CD4-positive, alpha-beta T cell treated with Interleukin-12 subunit alpha and Interleukin-12 subunit beta, for 1 hour (primary cell): Measurements from ENCODE around the gene CCDC127.
"Not testable (repeated sequence)": the region's sequence is repeated elsewhere in the genome, so short reads cannot be mapped to it uniquely, and the experiment has no call there.

ENCODE experiments used
- DNase-seq: peaks from one replicate; pipeline ENCODE4 v3.0.0-alpha.2; 2020

Gene CCDC127

DNA sequence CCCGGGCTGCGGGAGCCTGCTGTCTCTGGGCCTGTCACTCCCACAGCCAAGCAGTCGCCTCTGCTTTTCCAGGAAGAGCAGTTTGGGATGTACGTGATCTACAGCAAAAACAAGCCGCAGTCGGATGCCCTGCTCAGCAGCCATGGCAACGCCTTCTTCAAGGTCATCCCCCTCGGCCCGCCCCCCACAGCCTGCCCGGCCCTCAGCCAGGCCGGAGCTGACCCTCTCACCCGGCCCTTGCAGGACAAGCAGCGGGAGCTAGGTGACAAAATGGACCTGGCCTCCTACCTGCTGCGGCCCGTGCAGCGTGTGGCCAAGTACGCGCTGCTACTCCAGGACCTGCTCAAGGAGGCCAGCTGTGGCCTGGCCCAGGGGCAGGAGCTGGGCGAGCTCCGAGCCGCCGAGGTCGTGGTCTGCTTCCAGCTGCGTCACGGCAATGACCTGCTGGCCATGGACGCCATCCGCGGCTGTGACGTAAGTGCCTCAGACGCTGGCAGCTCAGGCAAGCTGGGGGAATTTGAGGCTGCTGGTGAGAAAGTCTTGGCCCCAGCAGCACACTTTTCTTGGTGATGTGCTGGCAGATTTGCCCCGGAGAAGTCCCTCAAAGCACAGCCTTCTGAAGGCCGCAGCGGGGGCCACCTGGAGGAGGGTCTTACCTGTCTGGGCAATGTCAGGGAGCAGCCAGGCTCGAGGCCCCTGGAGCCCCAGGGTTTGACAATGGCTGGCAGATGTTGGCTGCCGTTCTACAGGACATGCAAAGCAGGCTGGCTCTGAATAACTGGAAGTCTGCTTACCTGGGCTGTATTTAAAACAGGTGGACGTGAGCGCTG lies 46.8 kb downstream of the CCDC127 start:
- DNase-seq: no peak

GRCh38 chr5:169728-170094 lies 48.2 kb downstream of the CCDC127 start:
- DNase-seq: no peak

DNA sequence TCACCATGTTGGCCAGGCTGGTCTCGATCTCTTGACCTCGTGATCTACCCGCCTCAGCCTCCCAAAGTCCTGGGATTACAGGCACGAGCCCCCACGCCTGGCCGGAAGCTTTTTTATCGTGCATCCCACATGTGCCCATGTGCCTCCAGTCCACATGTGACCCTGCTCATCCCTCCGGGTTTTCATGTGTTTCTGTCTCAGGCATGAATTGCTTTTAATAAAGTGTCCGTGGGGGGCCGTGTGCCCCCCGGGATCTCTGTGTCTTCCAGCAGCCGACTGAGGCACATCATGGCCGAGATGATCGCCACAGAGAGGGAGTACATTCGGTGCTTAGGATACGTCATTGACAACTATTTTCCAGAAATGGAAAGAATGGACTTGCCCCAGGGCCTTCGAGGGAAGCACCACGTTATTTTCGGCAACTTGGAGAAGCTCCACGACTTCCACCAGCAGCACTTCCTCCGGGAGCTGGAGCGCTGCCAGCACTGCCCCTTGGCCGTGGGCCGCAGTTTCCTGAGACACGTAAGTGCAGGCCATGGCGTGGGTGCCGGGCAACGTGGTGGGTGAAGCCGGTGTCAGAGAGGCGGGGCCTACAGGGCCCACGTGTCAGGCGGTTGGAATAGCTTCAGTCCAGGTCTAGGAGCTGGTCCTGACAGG lies 48.8 kb downstream of the CCDC127 start:
- DNase-seq: no peak

GRCh38 chr5:167982-168660 lies 49.8 kb downstream of the CCDC127 start:
- DNase-seq: no peak

GRCh38 chr5:167511-167910 lies 50.4 kb downstream of the CCDC127 start:
- DNase-seq: no peak

GRCh38 chr5:166441-167372 lies 51.2 kb downstream of the CCDC127 start:
- no peak for DNase-seq

GRCh38 chr5:164783-165182 lies 53.2 kb downstream of the CCDC127 start:
- not testable (repeated sequence) for DNase-seq

GRCh38 chr5:164244-164643 lies 53.7 kb downstream of the CCDC127 start:
- DNase-seq: no peak

GRCh38 chr5:163841-164240 lies 54.1 kb downstream of the CCDC127 start:
- no peak for DNase-seq

- no peak for DNase-seq
Observed at GRCh38 chr5:163338-163620, 54.7 kb downstream of the CCDC127 start.

GRCh38 chr5:162565-163337 lies 55.2 kb downstream of the CCDC127 start:
- no peak for DNase-seq

DNA sequence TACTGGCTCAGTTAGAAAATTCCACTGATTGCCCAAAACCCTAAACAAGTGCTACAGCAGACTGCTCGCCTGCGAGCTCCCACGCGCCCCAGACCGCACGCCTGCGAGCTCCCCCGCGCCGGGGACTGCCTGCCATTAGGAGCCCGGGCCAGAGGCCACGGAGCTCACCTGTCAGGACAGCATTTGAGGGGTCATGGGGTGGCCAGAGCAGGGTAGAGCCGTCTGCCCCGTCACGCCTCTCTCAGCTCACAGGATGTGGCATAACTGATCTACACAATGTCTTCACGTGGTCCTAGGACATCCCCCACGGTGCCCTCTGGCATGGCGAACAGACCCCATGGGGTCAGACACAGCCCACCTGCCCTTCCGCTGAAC lies 55.8 kb downstream of the CCDC127 start:
- DNase-seq: no peak

DNA sequence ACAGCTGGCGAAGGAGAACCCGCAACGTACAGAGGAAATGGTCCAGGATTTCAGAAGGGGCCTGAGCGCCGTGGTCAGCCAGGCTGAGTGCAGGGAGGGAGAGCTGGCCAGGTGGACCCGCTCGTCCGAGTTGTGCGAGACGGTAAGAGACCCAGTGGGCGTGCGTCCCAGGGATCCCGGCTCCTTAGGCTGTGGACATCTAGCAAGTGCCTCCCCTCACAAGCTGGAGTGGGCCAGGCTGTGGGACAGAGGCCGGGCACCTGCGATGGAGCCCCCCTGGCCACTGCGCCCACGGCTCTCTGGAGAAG lies 56.2 kb downstream of the CCDC127 start:
- DNase-seq: no peak

DNA sequence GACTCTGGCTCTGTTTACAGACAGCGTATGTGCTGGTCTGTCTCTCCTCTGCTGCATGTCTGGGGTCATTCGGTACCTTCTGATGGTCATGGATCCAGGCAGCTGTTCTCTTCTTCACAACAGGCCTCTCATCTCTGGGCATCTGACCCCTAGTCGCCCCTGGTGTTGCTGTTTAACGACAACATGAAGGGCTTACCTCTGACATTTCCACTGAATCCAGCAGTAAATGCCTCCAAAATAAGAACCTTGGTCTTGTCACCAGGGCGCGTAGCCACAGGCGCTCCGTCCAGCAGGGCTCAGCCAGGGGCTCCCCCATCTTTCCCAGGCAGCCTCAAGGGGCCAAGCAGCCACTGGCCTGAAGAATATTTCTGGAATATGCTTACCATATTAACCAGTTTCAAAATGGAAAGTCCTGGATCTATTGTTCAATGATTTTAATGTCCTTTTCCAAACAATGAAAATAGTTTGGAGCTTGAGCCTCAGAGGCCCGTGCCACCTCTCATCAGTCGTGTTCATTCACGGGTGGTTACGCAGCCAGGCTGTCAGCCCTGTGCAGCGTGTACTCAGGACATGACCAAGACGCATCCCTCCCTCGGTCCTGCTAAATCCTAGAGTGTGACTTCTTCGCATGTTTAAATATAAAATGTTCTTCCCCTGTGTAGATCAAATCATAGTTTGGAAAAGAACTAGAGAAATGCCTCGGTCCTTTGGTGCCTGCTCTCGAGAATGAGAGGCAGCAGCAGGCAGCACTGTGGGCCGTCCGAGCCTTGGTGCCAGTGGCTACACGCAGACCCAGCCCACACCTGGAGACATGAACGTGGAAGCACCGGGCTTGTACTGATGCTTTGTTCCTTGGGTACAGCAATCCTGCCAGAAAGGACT lies 56.8 kb downstream of the CCDC127 start:
- no peak for DNase-seq

- no peak for DNase-seq
Observed at GRCh38 chr5:160173-160510, 57.8 kb downstream of the CCDC127 start.

GRCh38 chr5:159448-160172 lies 58.3 kb downstream of the CCDC127 start:
- DNase-seq: no peak

- DNase-seq: no peak
Observed at GRCh38 chr5:158807-159447, 59.0 kb downstream of the CCDC127 start.

DNA sequence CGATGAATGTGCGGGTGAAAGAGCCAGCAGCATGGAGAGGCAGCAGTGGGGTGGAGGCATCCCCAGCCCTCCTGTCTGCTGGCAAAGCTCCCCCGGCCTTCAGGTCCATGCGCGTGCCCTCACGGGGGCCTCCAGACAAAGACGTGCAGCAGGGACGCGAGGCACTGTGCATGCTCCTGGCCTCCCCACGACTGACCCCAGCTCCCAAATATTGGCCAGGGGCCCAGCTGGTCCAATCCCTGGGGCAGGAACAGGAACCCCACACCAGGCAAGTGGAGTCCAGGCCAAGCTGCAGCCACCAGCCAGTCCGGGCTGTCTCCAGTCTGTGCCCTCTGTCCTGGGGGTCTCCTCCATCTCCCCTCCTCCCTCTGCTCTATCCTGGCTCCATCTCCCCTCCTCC lies 60.2 kb downstream of the CCDC127 start:
- no peak for DNase-seq

- no peak for DNase-seq
Observed at GRCh38 chr5:157126-157715, 60.7 kb downstream of the CCDC127 start.
